ENCODE data around the gene ZBTB7C. TPM values are rescaled to one million over a fixed set of nuclear protein-coding genes. Genes with fewer than 3 reads are reported as not detected.

The ZBTB7C gene
- total and polyA plus RNA-seq, 8 donors, result 1.7 to 8.7 (median 2.7) TPM

GRCh38 chr18:48314690-48315089, 94.5 kb downstream of the ZBTB7C start:
- no peak overlapping the region for H3K4me3 ChIP-seq
- no peak for DNase-seq
- no peaks in the 10 kb centered on the region for H3K4me1 ChIP-seq
- no peak for ATAC-seq
- TF ChIP-seq CTCF (IDR thresholded peaks at IDR 0.05), result no peak
- H3K9me3 ChIP-seq, result no peaks in the 10 kb centered on the region
- no peaks in the 10 kb centered on the region for H3K27me3 ChIP-seq
- no peaks in the 10 kb centered on the region for H3K36me3 ChIP-seq
- intact Hi-C loops (cut with DNase I), result no loop called here
- H3K27ac ChIP-seq, result no peak overlapping the region

GRCh38 chr18:48313792-48314191, 95.4 kb downstream of the ZBTB7C start:
- DNase-seq (no peak), ATAC-seq (no peak)
- Histone ChIP-seq H3K9me3 (no peaks in the 10 kb centered on the region), H3K4me3 (no peak overlapping the region), H3K4me1 (no peaks in the 10 kb centered on the region), H3K27me3 (no peaks in the 10 kb centered on the region), H3K36me3 (no peaks in the 10 kb centered on the region), H3K27ac (no peak overlapping the region)
- intact Hi-C loops (cut with DNase I), result no loop called here
- no peak for TF ChIP-seq CTCF (IDR thresholded peaks at IDR 0.05)

GRCh38 chr18:48312066-48312465, 97.1 kb downstream of the ZBTB7C start:
- no peak overlapping the region for H3K4me3 ChIP-seq
- H3K9me3 ChIP-seq, result no peaks in the 10 kb centered on the region
- no peaks in the 10 kb centered on the region for H3K4me1 ChIP-seq
- no peaks in the 10 kb centered on the region for H3K36me3 ChIP-seq
- H3K27me3 ChIP-seq, result no peaks in the 10 kb centered on the region
- TF ChIP-seq CTCF (IDR thresholded peaks at IDR 0.05), result no peak
- intact Hi-C loops (cut with DNase I), result no loop called here
- ATAC-seq (no peak), DNase-seq (no peak)
- H3K27ac ChIP-seq, result no peak overlapping the region

- Histone ChIP-seq H3K4me1 (no peaks in the 10 kb centered on the region), H3K27me3 (no peaks in the 10 kb centered on the region), H3K36me3 (no peaks in the 10 kb centered on the region), H3K4me3 (no peak overlapping the region), H3K9me3 (no peaks in the 10 kb centered on the region), H3K27ac (no peak overlapping the region)
- no peak for TF ChIP-seq CTCF (IDR thresholded peaks at IDR 0.05)
- ATAC-seq (no peak), DNase-seq (no peak)
- intact Hi-C loops (cut with DNase I), result no loop called here
Measured at GRCh38 chr18:48310999-48311398, 98.2 kb downstream of the ZBTB7C start.

- Histone ChIP-seq H3K9me3 (no peaks in the 10 kb centered on the region), H3K27ac (no peak overlapping the region), H3K4me3 (no peak overlapping the region), H3K27me3 (no peaks in the 10 kb centered on the region), H3K36me3 (no peaks in the 10 kb centered on the region), H3K4me1 (no peaks in the 10 kb centered on the region)
- ATAC-seq, result no peak
- intact Hi-C loops (cut with DNase I), result no loop called here
- DNase-seq, result no peak
- no peak for TF ChIP-seq CTCF (IDR thresholded peaks at IDR 0.05)
Measured at GRCh38 chr18:48310353-48310752, 98.8 kb downstream of the ZBTB7C start.

Measured in left lung (tissue), 10 donors.